SJSA1 (cell line): ENCODE results near the gene COCH. TPM values are rescaled to one million over a fixed set of nuclear protein-coding genes. Genes with fewer than 3 reads are reported as not detected.
A peak's percentile ranks its signal among the peaks of the same experiment; 100 is the strongest.

Source experiments
- DNase-seq, 2 experiments: peaks; one replicate each; pipeline ENCODE4 v3.0.0-alpha.2; 2015 to 2020; ENCODE audit warnings: low spot score in 2 of 2, low read depth in 1 of 2
- H3K27ac ChIP-seq: fragments of 250-450 bp; sonication (Bioruptor Pico); 2 replicates; pipeline ENCODE4 v1.5.1; 2020; ENCODE audit warnings: mild to moderate bottlenecking, moderate library complexity
- H3K27me3 ChIP-seq: fragments of 250-450 bp; sonication (Bioruptor Pico); replicated peaks from 2 replicates; pipeline ENCODE4 v1.5.1; 2020; ENCODE audit warnings: mild to moderate bottlenecking, moderate library complexity
- H3K36me3 ChIP-seq: fragments of 250-450 bp; sonication (Bioruptor Pico); 2 replicates; pipeline ENCODE4 v1.5.1; 2020; ENCODE audit warnings: mild to moderate bottlenecking
- H3K4me1 ChIP-seq: fragments of 250-450 bp; sonication (Bioruptor Pico); replicated peaks from 2 replicates; pipeline ENCODE4 v1.6.1; 2021; ENCODE audit warnings: mild to moderate bottlenecking
- H3K4me3 ChIP-seq: fragments of 250-450 bp; sonication (Bioruptor Pico); 2 replicates; pipeline ENCODE4 v1.5.1; 2020; ENCODE audit warnings: mild to moderate bottlenecking
- H3K9me3 ChIP-seq: fragments of 250-450 bp; sonication (Bioruptor Pico); replicated peaks from 2 replicates; pipeline ENCODE4 v1.5.1; 2020; ENCODE audit warnings: mild to moderate bottlenecking
- total RNA-seq: library from RNA; depleted of rRNA; stranded (reverse); fragments of >200 nt; shearing (Covaris generic); gene quantifications from 2 replicates; pipeline ENCODE4 v1.2.3, GENCODE V29; 2014; rRNA removed

The COCH gene
- total RNA-seq = 0.34 and 0.63 TPM in 2 replicates

GRCh38 chr14:30874120-30874998, at the start of gene COCH:
COCH (plus strand) TSS chr14:30874559; CDS start chr14:30874939, 380 bp downstream.
- no peaks in the 10 kb centered on the region; the same call in 1 of the 2 replicates for H3K9me3 ChIP-seq
- peaks cover 14% of the 10 kb centered on the region for H3K4me1 ChIP-seq
- no peak within 1 kb of the TSS for H3K27ac ChIP-seq
- H3K27me3 ChIP-seq = peaks cover 45% of the 10 kb centered on the region
- peak in 1 of 2 experiments; percentile 19 for DNase-seq
- peak within 1 kb of the TSS; percentile 38 for H3K4me3 ChIP-seq
- H3K36me3 ChIP-seq = no peaks in the 10 kb centered on the region

GRCh38 chr14:30826070-30826469, 48.3 kb upstream of the COCH start:
- DNase-seq = no peak
- H3K27ac ChIP-seq = no peak overlapping the region
- H3K4me3 ChIP-seq = no peak overlapping the region
- H3K27me3 ChIP-seq = 0 out of 2 replicates have a peak, but pooled peaks cover 3% of the 10 kb centered on the region
- H3K9me3 ChIP-seq = no peaks in the 10 kb centered on the region; the same call in 1 of the 2 replicates
- no peaks in the 10 kb centered on the region for H3K36me3 ChIP-seq
- no peaks in the 10 kb centered on the region for H3K4me1 ChIP-seq

- no peak overlapping the region for H3K27ac ChIP-seq
- H3K9me3 ChIP-seq = no peaks in the 10 kb centered on the region; the same call in 1 of the 2 replicates
- no peak overlapping the region for H3K4me3 ChIP-seq
- no peaks in the 10 kb centered on the region for H3K27me3 ChIP-seq
- no peaks in the 10 kb centered on the region for H3K4me1 ChIP-seq
- H3K36me3 ChIP-seq = no peaks in the 10 kb centered on the region
- DNase-seq = no peak
Measured at GRCh38 chr14:30829853-30830252, 44.5 kb upstream of the COCH start.

GRCh38 chr14:30834353-30834752, 40.0 kb upstream of the COCH start:
- no peak overlapping the region for H3K4me3 ChIP-seq
- H3K27ac ChIP-seq = no peak overlapping the region
- no peaks in the 10 kb centered on the region; the same call in 1 of the 2 replicates for H3K27me3 ChIP-seq
- no peaks in the 10 kb centered on the region for H3K9me3 ChIP-seq
- no peak for DNase-seq
- H3K36me3 ChIP-seq = no peaks in the 10 kb centered on the region
- no peaks in the 10 kb centered on the region for H3K4me1 ChIP-seq

- no peak overlapping the region for H3K4me3 ChIP-seq
- peaks cover 5% of the 10 kb centered on the region; the same call in 1 of the 2 replicates for H3K27me3 ChIP-seq
- H3K4me1 ChIP-seq = no peaks in the 10 kb centered on the region
- H3K9me3 ChIP-seq = no peaks in the 10 kb centered on the region
- H3K27ac ChIP-seq = no peak overlapping the region
- H3K36me3 ChIP-seq = no peaks in the 10 kb centered on the region
- no peak for DNase-seq
Measured at GRCh38 chr14:30838351-30838750, 36.0 kb upstream of the COCH start.

GRCh38 chr14:30840086-30840779, 34.1 kb upstream of the COCH start:
- Histone ChIP-seq H3K4me3 (no peak overlapping the region), H3K27me3 (peaks cover 5% of the 10 kb centered on the region; the same call in 1 of the 2 replicates), H3K4me1 (no peaks in the 10 kb centered on the region), H3K36me3 (no peaks in the 10 kb centered on the region), H3K9me3 (no peaks in the 10 kb centered on the region), H3K27ac (no peak overlapping the region)
- DNase-seq = no peak

GRCh38 chr14:30842431-30842830, 31.9 kb upstream of the COCH start:
- Histone ChIP-seq H3K27me3 (peaks cover 5% of the 10 kb centered on the region; the same call in 1 of the 2 replicates), H3K36me3 (no peaks in the 10 kb centered on the region), H3K27ac (no peak overlapping the region), H3K4me1 (no peaks in the 10 kb centered on the region), H3K9me3 (no peaks in the 10 kb centered on the region), H3K4me3 (no peak overlapping the region)
- no peak for DNase-seq

GRCh38 chr14:30848449-30849240, 25.7 kb upstream of the COCH start:
- Histone ChIP-seq H3K27me3 (no peaks in the 10 kb centered on the region), H3K9me3 (no peaks in the 10 kb centered on the region), H3K4me1 (no peaks in the 10 kb centered on the region), H3K36me3 (no peaks in the 10 kb centered on the region), H3K27ac (no peak overlapping the region), H3K4me3 (no peak overlapping the region)
- no peak for DNase-seq

- Histone ChIP-seq H3K27me3 (no peaks in the 10 kb centered on the region), H3K9me3 (no peaks in the 10 kb centered on the region), H3K36me3 (no peaks in the 10 kb centered on the region), H3K4me1 (no peaks in the 10 kb centered on the region), H3K4me3 (no peak overlapping the region), H3K27ac (no peak overlapping the region)
- DNase-seq = no peak
Measured at GRCh38 chr14:30849354-30849753, 25.0 kb upstream of the COCH start.

- Histone ChIP-seq H3K27ac (no peak overlapping the region), H3K4me3 (no peak overlapping the region), H3K36me3 (no peaks in the 10 kb centered on the region), H3K9me3 (no peaks in the 10 kb centered on the region), H3K27me3 (no peaks in the 10 kb centered on the region), H3K4me1 (no peaks in the 10 kb centered on the region)
- no peak for DNase-seq
Measured at GRCh38 chr14:30849983-30850382, 24.4 kb upstream of the COCH start.

GRCh38 chr14:30853946-30854345, 20.4 kb upstream of the COCH start:
- H3K4me3 ChIP-seq = no peak overlapping the region
- H3K36me3 ChIP-seq = no peaks in the 10 kb centered on the region
- H3K27ac ChIP-seq = no peak overlapping the region
- H3K4me1 ChIP-seq = no peaks in the 10 kb centered on the region
- H3K27me3 ChIP-seq = no peaks in the 10 kb centered on the region
- no peaks in the 10 kb centered on the region for H3K9me3 ChIP-seq
- DNase-seq = no peak

- no peak overlapping the region for H3K27ac ChIP-seq
- no peaks in the 10 kb centered on the region for H3K4me1 ChIP-seq
- H3K4me3 ChIP-seq = no peak overlapping the region
- no peak for DNase-seq
- H3K27me3 ChIP-seq = no peaks in the 10 kb centered on the region
- no peaks in the 10 kb centered on the region for H3K36me3 ChIP-seq
- no peaks in the 10 kb centered on the region for H3K9me3 ChIP-seq
Measured at GRCh38 chr14:30854492-30854891, 19.9 kb upstream of the COCH start.

GRCh38 chr14:30855345-30856037, 18.9 kb upstream of the COCH start:
- no peaks in the 10 kb centered on the region for H3K27me3 ChIP-seq
- no peaks in the 10 kb centered on the region for H3K4me1 ChIP-seq
- DNase-seq = no peak
- no peaks in the 10 kb centered on the region for H3K9me3 ChIP-seq
- H3K4me3 ChIP-seq = no peak overlapping the region
- H3K27ac ChIP-seq = no peak overlapping the region
- no peaks in the 10 kb centered on the region for H3K36me3 ChIP-seq
